Brain microvascular endothelial cell (primary cell): ENCODE results near the gene KIAA0232.

Experiments used
- DNase-seq: peaks from one replicate; pipeline ENCODE4 v3.0.0-alpha.2; 2020
- H3K27ac ChIP-seq: fragments of 250-450 bp; sonication (Bioruptor Pico); 2 replicates; pipeline ENCODE4 v1.5.1; 2020; ENCODE audit warnings: mild to moderate bottlenecking, moderate library complexity
- H3K27me3 ChIP-seq: fragments of 250-450 bp; sonication (Bioruptor Pico); replicated peaks from 2 replicates; pipeline ENCODE4 v1.5.1; 2020; ENCODE audit warnings: mild to moderate bottlenecking
- H3K36me3 ChIP-seq: fragments of 250-450 bp; sonication (Bioruptor Pico); replicated peaks from 2 replicates; pipeline ENCODE4 v1.5.1; 2020; ENCODE audit warnings: mild to moderate bottlenecking
- H3K4me3 ChIP-seq: 2 replicates; pipeline ENCODE4 v1.5.1; 2011; ENCODE audit warnings: low read depth, mild to moderate bottlenecking, control low read depth, low read length, moderate library complexity
- CTCF ChIP-seq: IDR thresholded peaks from 2 replicates; pipeline ENCODE4 v1.5.1; 2011; ENCODE audit warnings: low read depth, mild to moderate bottlenecking, moderate library complexity, low read length, control low read depth, inconsistent platforms; ENCODE audit errors: missing control alignments
- in situ Hi-C: cut with HindIII; loops from 2 replicates; pipeline ENCODE4 v1.10.0; 2017; ENCODE audit warnings: low sequenced_read_pairs, low pct_ligation_motif_present

Gene KIAA0232

GRCh38 chr4:6913350-6913905 lies 130.9 kb downstream of the KIAA0232 start:
- Histone ChIP-seq H3K36me3 (no peaks in the 10 kb centered on the region), H3K27ac (no peak overlapping the region), H3K27me3 (no peaks in the 10 kb centered on the region), H3K4me3 (no peak overlapping the region)
- in situ Hi-C loops: no loop called here
- no peak for TF ChIP-seq CTCF
- DNase-seq: no peak

- TF ChIP-seq CTCF: no peak
- DNase-seq: no peak
- Histone ChIP-seq H3K27ac (no peak overlapping the region), H3K36me3 (no peaks in the 10 kb centered on the region), H3K4me3 (no peak overlapping the region), H3K27me3 (no peaks in the 10 kb centered on the region)
- in situ Hi-C loops: no loop called here
Observed at GRCh38 chr4:6914448-6914847, 131.9 kb downstream of the KIAA0232 start.

- no peak for DNase-seq
- Histone ChIP-seq H3K4me3 (no peak overlapping the region), H3K27me3 (no peaks in the 10 kb centered on the region), H3K27ac (no peak overlapping the region), H3K36me3 (no peaks in the 10 kb centered on the region)
- TF ChIP-seq CTCF: no peak
- in situ Hi-C loops: no loop called here
Observed at GRCh38 chr4:6915041-6916005, 132.8 kb downstream of the KIAA0232 start.

- H3K27ac ChIP-seq: no peak overlapping the region
Observed at GRCh38 chr4:6916069-6916586, 133.6 kb downstream of the KIAA0232 start.

More at GRCh38 chr4:6916069-6916586, 133.6 kb downstream of the KIAA0232 start:
- in situ Hi-C loops: no loop called here
- H3K4me3 ChIP-seq: no peak overlapping the region
- TF ChIP-seq CTCF: no peak
- no peaks in the 10 kb centered on the region for H3K36me3 ChIP-seq
- no peak for DNase-seq
- H3K27me3 ChIP-seq: no peaks in the 10 kb centered on the region
